ENCODE data around the gene FOCAD.
"Not testable (repeated sequence)": the region's sequence is repeated elsewhere in the genome, so short reads cannot be mapped to it uniquely, and the experiment has no call there.

The FOCAD gene

GRCh38 chr9:20671635-20672034, 12.4 kb upstream of the FOCAD start:
- no peak for DNase-seq (ENCODE audit: low read depth)
- no peak for TF ChIP-seq CTCF (IDR thresholded peaks at IDR 0.05; ENCODE audit: control insufficient read depth, insufficient read depth, low read depth, low read length, missing control alignments)
- H3K4me3 ChIP-seq (ENCODE audit: control insufficient read depth, low read depth, low read length): no peak overlapping the region

GRCh38 chr9:20673537-20673936, 10.5 kb upstream of the FOCAD start:
- DNase-seq (ENCODE audit: low read depth): not testable (repeated sequence)

GRCh38 chr9:20681467-20681866, 2.6 kb upstream of the FOCAD start:
- no peak for DNase-seq (ENCODE audit: low read depth)
- no peak for TF ChIP-seq CTCF (IDR thresholded peaks at IDR 0.05; ENCODE audit: control insufficient read depth, insufficient read depth, low read depth, low read length, missing control alignments)

More at GRCh38 chr9:20673537-20673936, 10.5 kb upstream of the FOCAD start:
- not testable (repeated sequence) for H3K4me3 ChIP-seq (ENCODE audit: control insufficient read depth, low read depth, low read length)

GRCh38 chr9:20683351-20684034, 566 bp upstream of the FOCAD start:
- DNase-seq (ENCODE audit: low read depth): peak; percentile 45
- peak overlapping the region; percentile 65 for H3K4me3 ChIP-seq (ENCODE audit: control insufficient read depth, low read depth, low read length)
- no peak for TF ChIP-seq CTCF (IDR thresholded peaks at IDR 0.05; ENCODE audit: control insufficient read depth, insufficient read depth, low read depth, low read length, missing control alignments)

More at GRCh38 chr9:20681467-20681866, 2.6 kb upstream of the FOCAD start:
- no peak overlapping the region for H3K4me3 ChIP-seq (ENCODE audit: control insufficient read depth, low read depth, low read length)

- peak overlapping the region; percentile 78 for H3K4me3 ChIP-seq (ENCODE audit: control insufficient read depth, low read depth, low read length)
- TF ChIP-seq CTCF (IDR thresholded peaks at IDR 0.05; ENCODE audit: control insufficient read depth, insufficient read depth, low read depth, low read length, missing control alignments): no peak
- peak; percentile 58 for DNase-seq (ENCODE audit: low read depth)
Observed at GRCh38 chr9:20684875-20685696, 1.0 kb downstream of the FOCAD start.

- no peak for DNase-seq (ENCODE audit: low read depth)
- no peak overlapping the region for H3K4me3 ChIP-seq (ENCODE audit: control insufficient read depth, low read depth, low read length)
- no peak for TF ChIP-seq CTCF (IDR thresholded peaks at IDR 0.05; ENCODE audit: control insufficient read depth, insufficient read depth, low read depth, low read length, missing control alignments)
Observed at GRCh38 chr9:20685769-20686168, 1.7 kb downstream of the FOCAD start.

GRCh38 chr9:20689833-20690232, 5.8 kb downstream of the FOCAD start:
- no peak for DNase-seq (ENCODE audit: low read depth)
- TF ChIP-seq CTCF (IDR thresholded peaks at IDR 0.05; ENCODE audit: control insufficient read depth, insufficient read depth, low read depth, low read length, missing control alignments): no peak
- no peak overlapping the region for H3K4me3 ChIP-seq (ENCODE audit: control insufficient read depth, low read depth, low read length)

Data from AG09309 (cell line).